H1 (cell line): ENCODE measurements around the gene RHOC. TPM values are rescaled to one million over a fixed set of nuclear protein-coding genes. Genes with fewer than 3 reads are reported as not detected.
A peak's percentile ranks its signal among the peaks of the same experiment; 100 is the strongest.

Experiments
- TBP ChIP-seq: IDR thresholded peaks from 2 replicates; pipeline ENCODE4 v1.6.1; 2011; ENCODE audit warnings: low read depth, low read length, improper control_type of control experiment
- polyA plus RNA-seq, 7 experiments: library from polyadenylated mRNA; depleted of rRNA in 3 of 7; stranded (reverse) in 5 of 7; unstranded in 2 of 7; fragments of >200 nt in 5 of 7; fragments of 200-250 nt in 2 of 7; gene quantifications; 1 replicate in 5 of 7; 2 replicates in 1 of 7; 4 replicates in 1 of 7; pipeline versions ENCODE4 v1.2.1 to v1.2.3, GENCODE V29; 2011 to 2013; ENCODE audit warnings: missing spikeins in 2 of 7, mixed read lengths in 2 of 7
- total RNA-seq: library from RNA; stranded (reverse); fragmentation: NEBNext Ultra II Directional; extraction: Animal tissue kit (Norgen Biotek cat#: 25700); gene quantifications from 2 replicates; pipeline ENCODE4 v1.2.1, GENCODE V29; 2021

RHOC gene
- total and polyA plus RNA-seq, 2 of the 8 experiments (the other 6 are each of a cell fraction or from before 2014, with no cell fraction given): 53.6 to 97.5 TPM

GRCh38 chr1:112714313-112715263 is 7.7 kb upstream of the RHOC start (continued):
- 0 out of 2 replicates have a peak, but pooled peaks have one; percentile 25 for TF ChIP-seq TBP
